ENCODE results near the gene GABRA4.

- TF ChIP-seq ZNF148 (tag by site-specific recombination; IDR thresholded peaks at IDR 0.05; ENCODE audit: borderline replicate concordance) (no peak), CTCF (tag by site-specific recombination; IDR thresholded peaks at IDR 0.05) (no peak), IKZF3 (tag by site-specific recombination; IDR thresholded peaks at IDR 0.05) (no peak), ZFP41 (tag by site-specific recombination; IDR thresholded peaks at IDR 0.05; ENCODE audit: borderline replicate concordance) (no peak), ZNF24 (tag by site-specific recombination; IDR thresholded peaks at IDR 0.05) (no peak), TCF7L2 (IDR thresholded peaks at IDR 0.05; ENCODE audit: borderline replicate concordance, low read depth, low read length) (no peak), ZNF18 (tag by site-specific recombination; IDR thresholded peaks at IDR 0.05) (no peak), TRIM28 (IDR thresholded peaks at IDR 0.05; ENCODE audit: borderline replicate concordance, low read length) (no peak), ZNF121 (tag by site-specific recombination; IDR thresholded peaks at IDR 0.05) (no peak), SALL2 (tag by site-specific recombination; IDR thresholded peaks at IDR 0.05; ENCODE audit: borderline replicate concordance) (no peak), ZNF561 (tag by site-specific recombination; IDR thresholded peaks at IDR 0.05; ENCODE audit: borderline replicate concordance) (no peak), ZNF645 (tag by site-specific recombination; IDR thresholded peaks at IDR 0.05) (no peak)
Observed at GRCh38 chr4:46979283-46979682, 14.1 kb downstream of the GABRA4 start.
